Stimulated activated CD4-positive, alpha-beta T cell treated with anti-CD3 and anti-CD28 coated beads, Interleukin-1b, Interleukin-23, amount 100 ng/mL, for 24 hours (primary cell): ENCODE data around the gene NOCT.
"Not testable (repeated sequence)": the region's sequence is repeated elsewhere in the genome, so short reads cannot be mapped to it uniquely, and the experiment has no call there.

ENCODE experiments used
- DNase-seq, 4 experiments: peaks; one replicate each; pipeline ENCODE4 v3.0.0-alpha.2; 2020; ENCODE audit warnings: low read depth in 4 of 4, low spot score in 1 of 4

The NOCT gene, protein sequence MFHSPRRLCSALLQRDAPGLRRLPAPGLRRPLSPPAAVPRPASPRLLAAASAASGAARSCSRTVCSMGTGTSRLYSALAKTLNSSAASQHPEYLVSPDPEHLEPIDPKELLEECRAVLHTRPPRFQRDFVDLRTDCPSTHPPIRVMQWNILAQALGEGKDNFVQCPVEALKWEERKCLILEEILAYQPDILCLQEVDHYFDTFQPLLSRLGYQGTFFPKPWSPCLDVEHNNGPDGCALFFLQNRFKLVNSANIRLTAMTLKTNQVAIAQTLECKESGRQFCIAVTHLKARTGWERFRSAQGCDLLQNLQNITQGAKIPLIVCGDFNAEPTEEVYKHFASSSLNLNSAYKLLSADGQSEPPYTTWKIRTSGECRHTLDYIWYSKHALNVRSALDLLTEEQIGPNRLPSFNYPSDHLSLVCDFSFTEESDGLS

DNA sequence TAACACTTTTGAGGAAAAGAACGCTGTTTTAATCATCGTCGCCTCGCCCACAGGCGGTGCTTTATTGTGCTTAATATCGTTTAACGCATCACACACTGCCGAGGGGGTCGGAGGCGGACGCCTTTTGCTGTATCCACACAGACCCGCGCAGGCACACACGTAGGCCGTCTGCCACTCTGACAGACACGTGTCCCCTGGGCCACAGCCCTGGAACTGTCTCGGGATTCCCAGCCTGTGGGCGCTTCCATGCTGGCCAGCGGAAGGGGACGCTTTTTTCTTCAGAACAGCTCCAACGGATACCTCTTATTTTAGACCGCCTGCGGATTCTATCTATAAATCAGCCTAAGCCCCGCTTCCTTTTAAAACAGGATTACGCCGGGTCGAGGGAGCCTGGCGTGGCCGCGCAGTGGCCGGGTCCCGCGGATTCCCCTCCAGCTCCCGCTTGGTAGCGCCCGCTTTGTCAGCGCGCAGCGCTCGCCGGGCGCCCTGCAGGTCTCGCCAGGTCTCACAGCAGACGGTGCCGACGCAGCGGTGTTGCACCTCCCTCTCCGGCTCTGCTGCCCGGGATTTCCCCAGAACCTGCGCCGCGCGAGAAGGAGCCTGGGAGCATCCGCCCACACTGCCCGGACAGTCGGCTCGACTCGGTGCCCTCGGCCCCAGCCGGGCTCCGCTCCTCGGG, at the start of gene NOCT:
TSS of gene NOCT (plus strand) at position 513 of the 679 bp plus-strand sequence. CDS start 201 bp downstream, outside the sequence.
- peak; percentile 74 to 93 (median 87) for DNase-seq

DNA sequence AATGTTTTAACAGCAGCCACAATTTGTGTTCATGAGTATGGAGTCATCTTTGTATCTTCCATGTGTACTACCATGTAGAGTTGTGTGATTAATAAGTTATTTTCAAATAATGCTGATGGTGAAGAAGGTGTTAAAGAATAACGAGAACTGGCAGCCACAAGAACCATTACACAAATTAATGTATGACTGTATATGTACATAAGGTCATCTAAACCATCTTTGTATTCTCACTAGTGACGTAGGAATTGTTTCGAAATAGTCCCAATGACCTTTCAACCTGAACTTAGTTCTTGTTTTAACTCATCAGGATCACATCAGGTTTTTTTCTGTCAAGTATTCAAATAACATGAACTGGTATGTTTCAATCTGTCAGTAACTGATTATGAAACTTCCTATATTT, 48.3 kb upstream of the NOCT start:
- DNase-seq = no peak

DNA sequence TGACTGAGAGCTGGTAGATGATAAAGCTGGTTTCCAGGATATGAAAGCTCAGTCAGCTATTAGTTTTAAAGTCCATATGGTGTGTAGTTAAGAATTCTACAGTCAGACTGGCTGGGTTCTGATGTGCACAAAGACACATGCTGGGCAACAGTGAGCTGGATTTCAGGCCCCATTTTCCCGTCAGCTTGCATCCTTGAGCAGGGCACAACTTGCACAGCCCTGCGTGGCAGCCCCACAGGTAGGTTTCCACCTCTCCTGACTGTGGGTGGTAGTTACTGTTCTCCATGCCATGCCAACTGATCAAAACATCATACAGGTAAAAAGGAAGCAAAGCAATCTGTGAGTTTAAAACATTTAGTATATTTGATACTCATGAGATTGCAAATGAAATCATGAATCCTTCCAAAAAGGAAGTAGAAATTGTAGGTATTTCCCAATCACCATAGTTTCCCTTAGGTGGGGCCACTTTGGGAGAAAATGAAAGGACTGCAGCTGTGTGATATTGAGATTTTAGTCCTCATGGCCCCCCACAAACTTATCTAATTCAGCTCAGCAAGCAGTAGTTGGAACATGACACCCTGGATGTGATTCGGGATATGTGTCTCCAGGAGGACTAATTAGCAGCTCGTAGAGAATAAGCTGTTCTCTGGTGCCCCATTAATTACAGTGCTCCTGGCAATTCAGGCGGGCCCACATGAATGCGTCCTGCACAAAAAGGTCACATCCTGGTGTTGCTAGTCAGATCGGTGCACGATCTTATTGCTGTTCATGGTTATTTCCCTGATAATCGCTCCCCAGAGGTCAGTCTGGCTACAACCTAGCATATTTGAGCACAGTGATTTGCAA, 42.4 kb upstream of the NOCT start:
- DNase-seq = no peak

DNA sequence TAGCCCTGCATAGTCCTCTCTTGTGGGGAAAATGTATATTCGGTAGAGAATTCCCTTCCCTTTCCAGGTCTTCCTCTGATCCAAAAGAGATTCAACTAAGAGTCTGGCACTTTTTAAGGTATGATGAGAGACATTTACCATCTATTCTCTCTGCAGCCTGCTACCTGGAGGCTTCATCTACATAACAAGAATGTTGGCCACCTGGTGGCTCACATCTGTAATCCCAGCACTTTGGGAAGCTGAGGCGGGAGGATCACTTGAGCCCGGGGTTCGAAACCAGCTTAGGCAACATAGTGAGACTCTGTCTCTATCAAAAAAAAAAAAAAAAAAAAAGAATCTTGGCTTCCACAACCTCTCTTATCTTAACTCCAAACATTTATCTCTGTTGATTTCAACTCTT, 40.4 kb upstream of the NOCT start:
- no peak for DNase-seq

DNA sequence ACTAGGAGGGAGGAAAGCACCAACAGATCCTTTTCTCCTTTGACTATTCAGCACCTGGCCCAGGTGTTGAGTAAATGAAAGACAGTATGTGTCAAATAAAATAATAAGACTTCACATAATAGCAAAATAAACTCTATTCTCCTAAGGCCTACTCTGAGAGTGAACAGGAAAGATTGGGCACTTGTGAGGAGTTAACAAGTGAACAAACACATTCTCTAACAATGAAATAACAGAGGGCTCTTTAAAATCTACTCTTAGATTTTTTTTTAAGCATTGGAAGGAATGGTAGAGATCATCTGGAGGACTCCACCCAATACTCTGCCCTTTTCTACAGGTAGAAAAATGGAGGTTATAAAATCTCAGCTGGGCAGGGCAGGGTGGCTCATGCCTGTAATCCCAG, 39.1 kb upstream of the NOCT start:
- DNase-seq = no peak

DNA sequence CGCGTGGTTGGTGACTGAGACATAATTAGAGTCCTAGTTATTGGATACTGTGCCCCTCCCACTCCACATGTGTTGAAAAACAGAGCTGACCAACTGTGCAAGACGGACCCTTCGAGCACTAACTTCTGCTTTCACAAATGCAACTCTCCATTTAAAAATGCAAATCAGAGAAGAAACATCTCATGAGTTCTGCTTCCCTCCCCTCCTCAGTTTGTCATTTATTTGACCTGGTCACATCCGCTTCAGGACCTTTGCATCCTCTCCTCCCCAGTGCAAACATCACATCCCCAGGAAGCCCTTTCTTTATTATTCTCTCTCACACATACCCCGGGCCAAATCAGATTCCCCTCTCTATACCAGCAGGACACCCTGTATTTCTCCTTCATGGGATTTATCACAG, 38.1 kb upstream of the NOCT start:
- no peak for DNase-seq

DNA sequence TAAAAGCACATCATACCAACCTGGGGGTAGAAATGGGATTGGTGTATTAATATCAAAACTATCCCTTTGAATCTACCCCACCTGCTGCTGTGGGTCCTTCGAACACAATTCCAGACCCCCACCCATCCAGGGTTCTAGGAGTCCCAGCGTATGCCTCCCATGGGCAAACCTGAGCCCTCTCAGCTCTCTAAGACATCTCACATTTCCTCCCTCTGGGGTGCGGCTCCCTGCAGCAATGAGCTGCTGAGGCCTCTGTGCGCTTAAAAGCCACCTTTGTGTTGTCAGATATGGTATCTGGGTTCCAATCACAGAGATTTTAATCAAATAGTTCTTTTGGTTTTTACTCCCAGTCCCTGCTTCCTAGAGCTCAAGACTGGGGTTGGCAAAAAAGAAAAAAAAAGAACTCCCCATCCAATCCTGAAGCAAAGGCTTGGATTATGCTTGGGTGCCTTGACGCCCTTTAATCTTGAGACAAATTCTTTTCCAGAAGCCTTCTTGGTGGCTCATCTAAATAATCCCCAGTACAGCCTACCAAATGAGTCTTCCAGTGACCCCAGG, 37.5 kb upstream of the NOCT start:
- no peak for DNase-seq

DNA sequence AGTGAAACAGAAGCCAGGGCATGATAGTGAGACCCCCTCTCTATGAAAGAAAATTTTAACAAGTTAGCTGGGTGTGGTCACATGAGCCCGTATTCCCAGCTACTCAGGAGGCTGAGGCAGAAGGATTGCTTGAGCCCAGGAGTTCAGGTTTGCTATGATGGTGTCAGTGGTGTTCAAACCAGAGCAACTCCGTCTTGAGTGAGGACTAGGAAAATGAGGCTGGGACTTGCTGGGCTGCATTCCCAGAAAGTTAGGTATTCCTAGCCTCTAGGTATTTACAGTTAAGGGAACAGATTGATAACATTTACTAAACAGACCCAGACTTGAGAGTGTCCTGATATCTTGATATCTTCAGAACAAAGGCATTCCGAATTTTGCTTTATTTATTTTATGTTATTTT, 37.0 kb upstream of the NOCT start:
- DNase-seq = no peak

DNA sequence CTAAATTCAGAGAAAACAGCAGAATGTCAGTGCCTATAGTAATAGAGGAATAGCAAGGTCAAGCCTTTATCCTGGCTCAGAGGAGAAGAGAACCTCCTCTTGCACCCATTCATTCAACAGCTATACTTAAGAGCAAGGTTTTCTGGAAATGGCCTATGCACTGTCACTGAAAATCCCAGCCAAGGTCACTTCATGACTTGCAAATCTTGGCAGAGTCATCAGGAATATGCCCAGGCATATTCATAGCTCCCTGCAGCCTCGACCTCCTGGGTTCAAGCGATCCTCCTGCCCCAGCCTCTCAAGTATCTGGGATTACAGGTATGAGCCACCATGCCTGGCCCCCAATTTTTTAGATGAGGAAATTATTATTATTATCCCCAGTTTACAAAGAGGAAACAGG, 35.8 kb upstream of the NOCT start:
- DNase-seq = no peak

DNA sequence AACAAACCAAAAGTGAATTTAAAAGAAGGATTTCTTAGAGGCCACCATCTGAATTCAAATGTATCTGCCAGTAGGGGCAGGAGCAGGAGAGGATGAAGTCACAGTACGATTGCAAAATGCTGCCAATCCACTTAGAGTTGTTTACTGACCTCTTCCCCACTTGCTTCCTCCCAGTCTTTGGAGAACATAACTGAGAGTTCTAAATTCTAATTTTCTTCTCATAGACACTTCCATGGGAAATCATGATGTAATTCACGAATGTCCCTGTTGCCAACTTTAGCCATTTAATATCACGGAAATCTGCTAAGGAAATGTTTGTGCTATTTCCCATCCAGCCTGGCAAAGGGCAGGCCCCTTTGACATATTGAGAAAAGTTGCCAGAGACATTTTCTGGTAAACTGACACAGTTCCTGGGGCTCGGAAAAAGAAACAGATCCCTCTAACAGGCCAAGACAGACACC, 33.6 kb upstream of the NOCT start:
- no peak for DNase-seq

DNA sequence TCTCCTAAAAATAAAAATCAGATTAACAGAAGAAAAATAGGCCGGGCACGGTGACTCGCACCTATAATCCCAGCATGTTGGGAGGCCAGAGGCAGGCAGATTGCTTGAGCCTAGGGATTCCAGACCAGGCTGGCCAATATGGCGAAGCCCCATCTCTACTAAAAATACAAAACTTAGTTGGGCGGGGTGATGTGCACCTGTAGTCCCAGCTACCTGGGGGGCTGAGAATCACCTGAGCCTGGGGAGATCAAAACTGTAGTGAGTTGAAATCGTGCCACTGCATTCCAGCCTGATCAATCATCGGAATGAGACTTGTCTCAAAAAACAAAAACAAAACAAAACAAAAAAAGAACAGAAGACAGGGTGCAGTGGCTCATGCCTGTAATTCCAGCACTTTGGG, 32.8 kb upstream of the NOCT start:
- no peak for DNase-seq

DNA sequence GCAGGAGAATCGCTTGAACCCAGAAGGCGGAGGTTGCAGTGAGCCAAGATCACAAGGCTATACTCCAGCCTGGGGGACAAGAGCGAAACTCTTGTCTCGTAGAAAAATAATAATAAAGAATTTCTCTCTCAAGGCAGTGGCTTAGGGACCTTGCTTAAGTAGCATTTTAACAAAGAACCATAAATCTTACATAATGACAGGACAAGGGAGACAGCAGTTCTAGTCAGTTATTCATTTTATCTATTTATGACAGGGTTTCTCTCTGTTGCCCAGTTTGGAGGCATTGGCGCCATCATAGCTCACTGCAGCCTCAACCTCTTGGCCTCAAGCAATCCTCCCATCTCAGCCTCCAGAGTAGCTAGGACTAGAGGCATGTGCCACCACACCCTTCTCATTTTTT, 31.9 kb upstream of the NOCT start:
- DNase-seq = no peak

DNA sequence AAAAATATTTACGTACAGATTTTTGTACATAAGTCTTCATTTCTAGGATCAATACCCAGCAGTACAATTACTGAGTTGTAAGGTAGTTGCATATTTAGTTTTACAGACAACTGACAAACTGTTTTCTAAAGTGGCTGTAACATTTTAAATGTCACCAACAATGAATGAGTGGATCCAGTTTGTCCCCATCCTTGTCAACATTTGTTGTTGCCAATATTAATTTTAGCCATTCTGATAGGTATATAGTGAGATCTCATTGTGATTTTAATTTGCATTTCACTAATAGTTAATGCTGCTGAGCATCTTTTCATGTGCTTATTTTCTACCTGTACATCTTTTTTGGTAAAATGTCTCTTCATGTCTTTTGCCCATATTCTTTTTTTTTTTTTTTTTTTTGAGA, 30.9 kb upstream of the NOCT start:
- no peak for DNase-seq

DNA sequence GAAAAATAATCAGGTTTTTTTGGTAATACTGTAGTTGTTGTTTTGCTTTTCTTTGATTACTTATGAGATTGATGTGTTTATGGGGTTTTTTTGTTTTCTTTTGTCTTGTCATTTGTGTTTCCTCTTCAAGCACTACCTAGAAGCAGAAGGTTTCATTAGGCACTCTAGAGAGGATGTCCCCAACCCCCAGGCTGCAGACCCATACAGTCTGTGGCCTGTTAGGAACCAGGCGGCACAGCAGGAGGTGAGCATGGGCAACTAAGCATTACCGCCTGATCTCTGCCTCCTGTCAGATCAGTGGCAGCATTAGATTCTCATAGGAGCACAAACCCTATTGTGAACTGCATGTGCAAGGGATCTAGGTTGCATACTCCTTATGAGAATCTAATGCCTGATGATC, 22.9 kb upstream of the NOCT start:
- DNase-seq = no peak

DNA sequence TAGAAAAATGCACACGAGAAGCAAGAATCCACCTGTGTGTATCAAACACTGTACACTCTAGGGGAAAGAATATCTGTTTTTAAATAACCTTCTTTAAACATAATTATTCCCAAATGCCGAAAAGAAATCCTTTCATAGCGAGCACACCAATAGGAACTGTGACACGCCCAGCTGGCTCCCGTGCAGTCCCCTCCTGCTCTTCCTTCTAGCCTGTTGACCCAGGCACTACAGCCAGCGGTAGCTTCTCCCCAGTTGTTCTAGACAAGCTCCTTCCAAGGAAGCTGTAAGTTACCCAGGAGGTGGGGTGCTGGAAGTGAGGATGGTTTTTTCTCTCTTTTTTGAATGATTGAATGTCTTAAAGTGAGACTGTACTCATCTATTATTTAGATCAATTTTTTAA, 19.5 kb upstream of the NOCT start:
- DNase-seq = no peak

DNA sequence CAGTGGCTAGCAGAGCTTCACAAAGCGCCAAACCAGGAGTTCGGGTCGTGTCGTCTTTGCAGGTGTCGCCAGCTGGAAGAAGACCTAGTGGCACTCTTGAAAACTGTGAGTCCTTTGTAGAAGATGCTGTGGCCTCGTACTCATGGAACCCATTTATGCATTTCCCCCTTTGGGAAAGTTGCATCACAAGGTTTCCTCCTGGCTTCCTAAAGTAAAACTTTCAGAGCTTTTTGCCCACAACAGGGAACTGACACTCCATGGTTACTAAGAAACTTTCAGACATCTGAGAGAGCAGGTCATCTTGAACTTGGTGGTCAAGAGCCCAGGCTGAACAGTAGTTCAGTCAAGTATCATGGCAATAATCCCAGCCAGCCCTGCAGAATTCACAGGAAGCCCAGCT, 15.9 kb upstream of the NOCT start:
- no peak for DNase-seq

DNA sequence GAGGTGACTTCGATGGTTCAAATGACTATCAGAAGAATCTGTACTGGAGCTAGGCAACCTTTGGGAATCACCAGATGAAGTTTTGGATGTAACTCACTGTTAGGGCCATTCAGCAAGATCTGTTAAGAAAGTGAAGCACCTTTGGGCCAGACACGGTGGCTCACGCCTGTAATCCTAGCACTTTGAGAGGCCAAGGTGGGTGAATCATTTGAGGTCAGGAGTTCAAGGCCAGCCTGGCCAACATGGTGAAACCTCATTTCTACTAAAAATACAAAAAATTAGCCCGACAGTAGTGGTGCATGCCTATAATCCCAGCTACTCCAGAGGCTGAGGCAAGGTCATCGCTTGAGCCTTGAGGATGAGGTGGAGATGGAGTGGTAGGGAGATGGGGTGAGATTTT, 15.4 kb upstream of the NOCT start:
- not testable (repeated sequence) for DNase-seq

DNA sequence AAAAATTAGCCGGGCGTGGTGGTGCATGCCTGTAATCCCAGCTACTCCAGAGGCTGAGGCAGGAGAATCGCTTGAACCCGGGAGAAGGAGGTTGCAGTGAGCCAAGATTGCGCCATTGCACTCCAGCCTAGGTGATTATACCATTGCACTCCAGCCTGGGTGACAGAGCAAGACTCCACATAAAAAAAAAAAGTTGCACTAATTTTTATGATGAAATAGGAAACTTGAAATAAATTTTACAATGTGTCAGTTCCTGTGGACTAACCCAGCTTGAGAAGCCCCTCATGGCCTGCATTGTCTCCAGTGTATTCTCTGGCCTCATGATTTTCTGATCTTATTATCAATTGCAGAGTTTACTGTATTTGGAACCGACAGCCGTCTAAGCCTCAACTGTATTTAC, 14.2 kb upstream of the NOCT start:
- DNase-seq = not testable (repeated sequence)

DNA sequence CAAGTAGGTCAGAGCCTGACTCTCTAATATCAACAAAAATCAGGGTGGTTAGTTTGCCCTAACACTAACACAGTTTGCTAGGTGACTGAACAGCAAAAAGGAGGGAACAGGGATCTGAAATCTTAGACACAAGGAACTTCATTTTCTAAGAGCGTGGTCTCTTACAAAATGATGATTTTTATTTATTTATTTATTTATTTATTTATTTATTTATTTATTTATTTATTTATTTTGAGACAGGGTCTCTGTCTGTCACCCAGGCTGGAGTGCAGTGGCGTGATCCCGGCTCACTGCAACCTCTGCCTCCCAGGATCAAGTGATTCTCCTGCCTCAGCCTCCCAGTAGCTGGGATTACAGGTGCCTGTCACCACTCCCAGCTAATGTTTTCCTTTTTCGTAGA, 11.9 kb upstream of the NOCT start:
- not testable (repeated sequence) for DNase-seq

DNA sequence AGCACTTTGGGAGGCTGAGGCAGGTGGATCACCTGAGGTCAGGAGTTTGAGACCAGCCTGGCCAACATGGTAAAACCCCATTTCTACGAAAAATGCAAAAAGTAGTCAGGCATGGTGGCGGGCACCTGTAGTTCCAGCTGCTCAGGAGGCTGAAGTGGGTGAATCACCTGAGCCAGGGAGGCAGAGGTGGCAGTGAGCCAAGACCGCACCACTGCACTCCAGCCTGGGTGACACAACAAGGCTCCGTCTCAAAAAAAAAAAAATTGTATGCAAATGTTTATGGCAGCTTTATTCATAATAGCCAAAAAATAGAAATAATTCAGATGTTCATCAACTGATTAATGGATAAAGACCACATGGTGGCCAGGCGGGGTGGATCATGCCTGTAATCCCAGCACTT, 9.8 kb upstream of the NOCT start:
- DNase-seq = no peak

DNA sequence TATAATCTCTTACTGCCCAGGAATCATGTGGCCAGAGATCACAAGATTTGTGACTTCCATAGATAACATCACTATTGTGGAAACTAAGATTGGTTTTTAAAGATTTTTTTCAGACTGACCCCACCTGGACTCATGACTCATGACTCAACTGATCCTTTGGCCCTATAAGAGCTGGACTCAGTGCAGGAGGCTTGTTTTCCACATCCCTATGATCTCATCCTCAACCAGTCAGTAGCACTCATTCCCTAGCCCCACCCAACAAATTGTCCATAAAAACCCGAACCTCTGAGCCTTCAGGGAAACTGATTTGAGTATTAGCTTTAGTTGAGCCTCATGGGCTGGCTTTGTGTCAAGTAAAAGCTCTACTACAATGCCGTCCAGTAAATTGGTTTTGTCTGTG, 7.9 kb upstream of the NOCT start:
- no peak for DNase-seq
